DOHH2 (cell line): ENCODE results near the gene URGCP.

Experiments
- H3F3A ChIP-seq: fragments of 200-600 bp; sonication (generic), shearing (Covaris generic); 2 replicates; pipeline ENCODE4 v1.6.0; 2016; ENCODE audit warnings: antibody characterized with exemption, mild to moderate bottlenecking; ENCODE audit not compliant: control insufficient read depth, insufficient read depth
- H3K27ac ChIP-seq: fragments of 200-600 bp; sonication (generic); 2 replicates; pipeline ENCODE4 v1.5.1; 2014; ENCODE audit warnings: low read depth, mild to moderate bottlenecking, low read length, moderate library complexity
- H3K27me3 ChIP-seq: fragments of 200-600 bp; sonication (generic); 2 replicates; pipeline ENCODE4 v1.6.1; 2014; ENCODE audit warnings: mild to moderate bottlenecking, low read length, mixed read lengths; ENCODE audit not compliant: control insufficient read depth
- H3K36me3 ChIP-seq: fragments of 200-600 bp; sonication (generic); 2 replicates; pipeline ENCODE4 v1.6.1; 2014; ENCODE audit warnings: mild to moderate bottlenecking, low read length, moderate library complexity, mixed read lengths; ENCODE audit not compliant: control insufficient read depth
- H3K4me1 ChIP-seq: fragments of 200-600 bp; sonication (generic); 2 replicates; pipeline ENCODE4 v1.6.1; 2014; ENCODE audit warnings: mild to moderate bottlenecking, low read length, mixed read lengths; ENCODE audit not compliant: control insufficient read depth
- H3K4me2 ChIP-seq: fragments of 200-600 bp; sonication (generic); 2 replicates; pipeline ENCODE4 v1.6.0; 2014; ENCODE audit warnings: mild to moderate bottlenecking, low read length, moderate library complexity
- H3K4me3 ChIP-seq: fragments of 200-600 bp; sonication (generic); 2 replicates; pipeline ENCODE4 v1.5.1; 2014; ENCODE audit warnings: mild to moderate bottlenecking, low read length, mixed read lengths
- H3K79me2 ChIP-seq: fragments of 200-600 bp; sonication (generic); 2 replicates; pipeline ENCODE4 v1.6.1; 2014; ENCODE audit warnings: mild to moderate bottlenecking, low read length, mixed read lengths; ENCODE audit not compliant: control insufficient read depth
- H3K9me2 ChIP-seq: fragments of 200-600 bp; sonication (generic); replicated peaks from 2 replicates; pipeline ENCODE4 v1.6.1; 2014; ENCODE audit warnings: mild to moderate bottlenecking, low read length, mixed read lengths; ENCODE audit not compliant: control insufficient read depth
- H3K9me3 ChIP-seq: fragments of 200-600 bp; sonication (generic); 2 replicates; pipeline ENCODE4 v1.6.1; 2014; ENCODE audit warnings: antibody characterized with exemption, low read length, mixed read lengths; ENCODE audit not compliant: control insufficient read depth, insufficient read depth
- H4K20me1 ChIP-seq: fragments of 200-600 bp; sonication (generic); 2 replicates; pipeline ENCODE4 v1.6.0; 2014; ENCODE audit warnings: low read depth, mild to moderate bottlenecking, antibody characterized with exemption, low read length, moderate library complexity; ENCODE audit not compliant: control insufficient read depth, insufficient read depth
- EZH2phosphoT487 ChIP-seq: fragments of 200-600 bp; sonication (generic); IDR thresholded peaks from 2 replicates; pipeline ENCODE4 v1.6.1; 2017; ENCODE audit warnings: borderline replicate concordance, mild to moderate bottlenecking, antibody characterized with exemption, low read length, moderate library complexity, mixed read lengths
- TF ChIP-seq, protein P1 (sequence below): fragments of 200-600 bp; sonication (generic); IDR thresholded peaks from one replicate; pipeline ENCODE4 v1.5.1; 2014; ENCODE audit warnings: antibody characterized with exemption, mild to moderate bottlenecking, low read depth, low read length; ENCODE audit not compliant: poor library complexity, severe bottlenecking

URGCP gene

DNA sequence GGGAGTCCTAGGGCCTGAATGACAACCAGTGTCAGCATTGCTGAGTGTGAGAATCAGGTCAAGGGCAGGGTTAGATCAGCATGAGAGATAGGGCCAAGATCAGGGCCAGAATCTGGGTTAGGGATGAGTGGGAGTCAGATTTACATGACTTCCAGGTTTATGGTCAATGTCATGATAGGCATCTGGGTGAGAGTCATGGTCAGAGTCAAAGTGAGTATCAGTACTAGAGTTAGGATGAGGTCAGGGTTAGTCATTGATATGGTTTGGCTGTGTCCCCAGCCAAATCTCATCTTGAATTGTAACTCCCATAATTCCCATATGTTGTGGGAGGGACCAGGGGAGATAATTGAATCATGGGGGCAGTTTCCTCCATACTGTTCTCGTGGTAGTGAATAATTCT, 49.4 kb downstream of the URGCP start:
- Histone ChIP-seq H3F3A (no peaks in the 10 kb centered on the region), H3K27me3 (peaks cover 10% of the 10 kb centered on the region), H3K9me2 (no peaks in the 10 kb centered on the region), H3K4me3 (no peak overlapping the region), H3K36me3 (no peaks in the 10 kb centered on the region), H4K20me1 (no peaks in the 10 kb centered on the region), H3K4me1 (no peaks in the 10 kb centered on the region), H3K27ac (no peak overlapping the region), H3K79me2 (no peaks in the 10 kb centered on the region), H3K9me3 (peaks cover 5% of the 10 kb centered on the region; the same call in 1 of the 2 replicates), H3K4me2 (no peak overlapping the region)
- no peak for TF ChIP-seq EZH2phosphoT487
- TF ChIP-seq, protein P1, sequence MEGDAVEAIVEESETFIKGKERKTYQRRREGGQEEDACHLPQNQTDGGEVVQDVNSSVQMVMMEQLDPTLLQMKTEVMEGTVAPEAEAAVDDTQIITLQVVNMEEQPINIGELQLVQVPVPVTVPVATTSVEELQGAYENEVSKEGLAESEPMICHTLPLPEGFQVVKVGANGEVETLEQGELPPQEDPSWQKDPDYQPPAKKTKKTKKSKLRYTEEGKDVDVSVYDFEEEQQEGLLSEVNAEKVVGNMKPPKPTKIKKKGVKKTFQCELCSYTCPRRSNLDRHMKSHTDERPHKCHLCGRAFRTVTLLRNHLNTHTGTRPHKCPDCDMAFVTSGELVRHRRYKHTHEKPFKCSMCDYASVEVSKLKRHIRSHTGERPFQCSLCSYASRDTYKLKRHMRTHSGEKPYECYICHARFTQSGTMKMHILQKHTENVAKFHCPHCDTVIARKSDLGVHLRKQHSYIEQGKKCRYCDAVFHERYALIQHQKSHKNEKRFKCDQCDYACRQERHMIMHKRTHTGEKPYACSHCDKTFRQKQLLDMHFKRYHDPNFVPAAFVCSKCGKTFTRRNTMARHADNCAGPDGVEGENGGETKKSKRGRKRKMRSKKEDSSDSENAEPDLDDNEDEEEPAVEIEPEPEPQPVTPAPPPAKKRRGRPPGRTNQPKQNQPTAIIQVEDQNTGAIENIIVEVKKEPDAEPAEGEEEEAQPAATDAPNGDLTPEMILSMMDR = no peak

DNA sequence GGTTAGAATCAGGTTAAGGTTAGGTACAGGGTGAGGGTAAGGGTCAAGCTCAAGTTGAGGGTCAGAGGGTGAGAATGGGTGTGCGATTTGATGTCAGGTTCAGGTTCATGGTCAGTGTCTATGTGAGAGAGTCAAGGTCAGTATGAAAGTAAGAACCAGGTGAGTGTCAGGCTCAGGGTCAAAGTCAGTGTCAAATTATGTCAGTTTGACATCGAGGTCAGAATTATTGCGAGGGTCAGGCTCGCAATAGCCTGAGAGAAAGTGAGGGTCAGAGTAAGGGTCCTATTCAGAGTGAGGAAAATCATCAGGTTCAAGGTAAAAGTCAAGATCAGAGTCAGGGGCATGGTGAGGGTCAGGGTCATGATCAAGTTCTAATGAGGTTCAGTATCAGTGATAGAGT, 50.1 kb downstream of the URGCP start:
- peaks cover 10% of the 10 kb centered on the region for H3K27me3 ChIP-seq
- H3K4me3 ChIP-seq = no peak overlapping the region
- H3K4me1 ChIP-seq = no peaks in the 10 kb centered on the region
- TF ChIP-seq, protein P1 = no peak
- TF ChIP-seq EZH2phosphoT487 = no peak
- H3K36me3 ChIP-seq = no peaks in the 10 kb centered on the region
- H4K20me1 ChIP-seq = no peaks in the 10 kb centered on the region
- H3K27ac ChIP-seq = no peak overlapping the region
- peaks cover 9% of the 10 kb centered on the region for H3K9me3 ChIP-seq
- H3K79me2 ChIP-seq = no peaks in the 10 kb centered on the region
- H3K9me2 ChIP-seq = no peaks in the 10 kb centered on the region
- H3F3A ChIP-seq = no peaks in the 10 kb centered on the region
- H3K4me2 ChIP-seq = no peak overlapping the region

DNA sequence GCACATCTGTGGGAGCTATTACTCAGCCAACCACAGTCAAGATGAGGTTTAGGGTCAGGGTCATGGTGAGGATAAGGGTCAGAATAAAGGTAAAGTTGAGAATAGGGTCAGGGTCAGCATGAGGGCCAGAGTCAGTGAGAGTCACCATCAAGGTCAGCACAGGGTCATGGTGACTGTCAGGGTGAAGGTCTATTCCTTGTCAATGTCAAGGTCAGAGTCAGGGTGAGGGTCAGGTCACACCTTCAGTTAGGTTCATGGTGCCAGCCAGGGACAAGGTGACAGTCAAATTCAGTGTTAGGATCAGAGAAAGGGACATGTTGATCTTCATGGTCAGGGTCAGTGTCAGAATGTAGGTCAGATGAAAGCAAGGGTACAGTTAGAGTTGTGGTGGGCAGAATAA, 51.2 kb downstream of the URGCP start:
- peaks cover 9% of the 10 kb centered on the region for H3K9me3 ChIP-seq
- H3K4me3 ChIP-seq = no peak overlapping the region
- H3K27ac ChIP-seq = no peak overlapping the region
- no peaks in the 10 kb centered on the region for H3K36me3 ChIP-seq
- H3K9me2 ChIP-seq = no peaks in the 10 kb centered on the region
- H3F3A ChIP-seq = no peaks in the 10 kb centered on the region
- TF ChIP-seq EZH2phosphoT487 = no peak
- TF ChIP-seq, protein P1 = no peak
- H4K20me1 ChIP-seq = no peaks in the 10 kb centered on the region
- no peak overlapping the region for H3K4me2 ChIP-seq
- no peaks in the 10 kb centered on the region for H3K79me2 ChIP-seq
- H3K4me1 ChIP-seq = no peaks in the 10 kb centered on the region
- H3K27me3 ChIP-seq = peaks cover 11% of the 10 kb centered on the region
